Measurements from ENCODE around the gene CTBP1.

DNA sequence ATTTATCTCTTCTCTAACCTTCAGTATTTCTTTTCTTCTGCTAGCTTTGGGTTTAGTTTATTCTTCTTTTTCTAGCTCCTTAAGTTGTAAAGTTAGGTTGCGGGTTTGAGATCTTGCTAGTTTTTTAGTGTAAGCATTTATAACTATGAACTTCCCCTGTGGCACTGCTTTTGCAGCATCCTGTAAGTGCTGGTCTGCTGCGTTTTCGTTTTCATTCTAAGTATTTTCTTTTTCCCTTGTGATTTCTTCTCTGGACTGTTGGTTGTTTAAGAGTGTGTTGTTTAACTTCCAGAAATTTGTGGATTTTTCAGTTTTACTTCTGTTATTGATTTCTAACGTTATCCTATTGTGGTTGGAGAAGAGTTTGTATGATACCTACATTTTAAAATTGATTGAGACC is 11.0 kb upstream of the CTBP1 start:
- TF ChIP-seq CTCF (conservative IDR thresholded peaks at IDR 0.05; ENCODE audit: low read length) (no peak), EZH2phosphoT487 (IDR thresholded peaks at IDR 0.05; ENCODE audit: borderline replicate concordance) (no peak)
